GM18868 (cell line): ENCODE results near the gene SMARCA2.

Experiments
- ATAC-seq: cut with Tn5 transposase; IDR thresholded peaks from one replicate; pipeline ENCODE4 v1.9.1; 2021; ENCODE audit warnings: mild to moderate bottlenecking, moderate library complexity; ENCODE audit not compliant: unreplicated experiment

The SMARCA2 gene

GRCh38 chr9:2015581-2016407 is 647 bp downstream of the SMARCA2 start:
- no peak for ATAC-seq

GRCh38 chr9:2016408-2017330 is 1.5 kb downstream of the SMARCA2 start:
- ATAC-seq, result no peak

DNA sequence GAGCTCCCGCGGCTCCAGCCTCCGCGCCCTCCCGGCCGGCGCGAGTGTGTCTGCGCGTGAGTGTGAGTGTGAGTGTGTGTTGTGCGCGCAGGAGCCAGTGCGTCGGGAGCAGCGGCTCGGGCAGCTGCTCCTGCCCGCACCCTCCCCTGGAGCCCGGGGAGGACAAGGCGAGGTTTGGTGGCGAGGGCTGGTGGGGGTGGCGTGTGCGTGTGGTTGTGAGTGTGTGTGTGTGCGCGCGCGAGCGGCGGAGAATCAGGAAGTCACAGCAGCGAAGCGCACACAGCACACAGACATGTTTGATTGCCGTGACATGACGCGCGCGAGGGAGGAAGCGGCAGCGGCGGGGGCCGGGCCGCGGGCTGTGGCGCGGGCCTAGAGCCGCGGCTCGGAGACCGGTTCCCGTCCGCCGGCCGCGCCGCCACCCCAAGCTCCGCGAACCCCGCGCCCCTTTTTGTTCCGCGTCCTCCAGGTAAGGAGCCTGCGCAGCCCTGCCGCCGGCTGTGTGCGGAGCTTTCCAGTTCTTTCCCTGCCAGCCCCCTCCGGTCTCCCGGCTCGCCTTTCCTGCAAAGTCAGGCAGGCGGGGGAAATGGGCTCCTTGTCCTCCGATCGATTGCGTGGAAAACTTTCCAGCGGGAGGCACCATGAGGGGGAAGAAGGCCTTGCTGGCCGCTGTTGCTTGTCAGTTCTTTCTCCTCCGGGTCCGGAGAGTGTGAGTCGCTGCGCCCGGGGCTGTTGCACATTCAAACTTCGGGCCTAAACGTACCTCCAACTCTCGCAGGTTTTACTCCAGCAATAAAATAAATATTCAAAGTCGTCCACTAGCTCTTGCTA is 2.4 kb downstream of the SMARCA2 start:
- peak; percentile 29 for ATAC-seq

- no peak for ATAC-seq
Measured at GRCh38 chr9:2018162-2018643, 3.1 kb downstream of the SMARCA2 start.

DNA sequence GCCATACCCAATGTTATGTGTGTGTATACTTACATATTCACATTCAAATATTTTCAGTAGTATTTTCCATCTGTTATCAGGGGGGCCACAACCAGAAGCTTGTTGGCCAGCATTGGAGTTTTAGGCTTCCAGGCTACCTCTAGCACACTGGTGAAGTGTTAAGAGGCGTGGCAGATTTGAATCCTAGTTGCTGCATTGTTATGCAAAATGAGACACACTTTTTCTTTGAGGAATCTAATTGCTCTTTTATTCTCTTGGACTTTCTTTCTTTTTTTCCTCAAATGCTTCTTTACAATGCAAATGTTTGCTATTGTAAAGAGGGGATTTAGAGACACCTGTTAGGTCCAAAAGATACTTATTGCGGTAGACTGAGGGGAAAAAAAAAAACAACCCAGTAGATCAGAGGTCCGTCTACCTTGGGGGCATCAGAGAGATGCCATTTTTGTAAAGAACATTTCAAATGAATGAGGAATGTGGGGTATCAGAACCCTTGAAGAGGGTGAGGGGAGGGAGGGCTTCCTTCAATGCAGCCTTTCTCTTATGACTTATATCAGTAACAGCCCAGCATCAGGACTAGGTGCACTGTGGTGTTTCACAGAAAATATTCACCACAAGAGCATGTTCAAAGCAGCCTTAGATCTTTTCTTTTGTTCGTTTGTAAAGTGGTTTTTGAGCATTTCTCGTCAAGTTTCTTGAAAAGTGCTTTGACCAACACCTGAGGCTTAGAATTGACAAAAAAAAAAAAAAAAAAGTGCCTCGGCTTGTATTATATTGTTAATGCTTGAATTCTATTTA is 3.8 kb downstream of the SMARCA2 start:
- no peak for ATAC-seq

DNA sequence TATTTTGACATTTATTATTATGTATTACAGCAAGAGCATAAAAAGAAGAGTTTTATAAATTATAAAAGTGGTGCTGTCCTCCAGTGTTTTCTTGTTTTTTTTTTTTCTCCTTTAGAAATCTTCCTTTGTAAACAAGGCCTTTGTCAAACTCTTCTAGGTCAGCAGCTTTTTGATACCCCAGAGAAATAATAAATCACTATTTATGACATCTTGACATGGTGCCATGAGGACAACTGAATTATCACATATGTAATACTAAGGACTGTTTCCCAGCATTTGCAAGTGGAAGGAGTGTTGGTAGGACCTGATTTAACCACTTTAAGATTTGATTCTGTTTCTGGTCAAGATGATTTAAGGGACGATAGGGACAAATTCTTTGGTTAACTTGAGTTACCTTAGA is 4.6 kb downstream of the SMARCA2 start:
- no peak for ATAC-seq

GRCh38 chr9:2021731-2022130 is 6.6 kb downstream of the SMARCA2 start:
- ATAC-seq, result no peak

DNA sequence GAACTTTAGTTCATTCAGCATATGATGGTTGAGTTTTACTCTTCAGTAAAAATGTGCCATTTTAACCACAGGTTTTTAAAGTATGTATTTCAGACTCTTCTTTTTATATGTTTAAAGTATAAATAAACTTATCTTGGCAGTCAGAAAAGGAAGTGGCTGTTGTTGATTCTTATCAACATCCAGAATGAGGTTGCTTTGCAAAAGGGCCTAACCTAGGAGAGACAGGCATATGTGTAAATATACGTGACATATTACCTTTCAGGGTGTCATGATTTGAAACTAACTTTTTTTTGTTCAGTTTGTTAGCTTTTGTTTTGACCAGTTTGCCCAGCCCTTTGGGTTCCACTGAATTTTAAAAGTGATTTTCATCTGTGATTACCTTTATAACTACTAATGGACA is 7.4 kb downstream of the SMARCA2 start:
- ATAC-seq, result peak; percentile 30

GRCh38 chr9:2023042-2023441 is 7.9 kb downstream of the SMARCA2 start:
- no peak for ATAC-seq

- ATAC-seq, result no peak
Measured at GRCh38 chr9:2023532-2023931, 8.4 kb downstream of the SMARCA2 start.

- no peak for ATAC-seq
Measured at GRCh38 chr9:2024888-2025782, 10.0 kb downstream of the SMARCA2 start.

DNA sequence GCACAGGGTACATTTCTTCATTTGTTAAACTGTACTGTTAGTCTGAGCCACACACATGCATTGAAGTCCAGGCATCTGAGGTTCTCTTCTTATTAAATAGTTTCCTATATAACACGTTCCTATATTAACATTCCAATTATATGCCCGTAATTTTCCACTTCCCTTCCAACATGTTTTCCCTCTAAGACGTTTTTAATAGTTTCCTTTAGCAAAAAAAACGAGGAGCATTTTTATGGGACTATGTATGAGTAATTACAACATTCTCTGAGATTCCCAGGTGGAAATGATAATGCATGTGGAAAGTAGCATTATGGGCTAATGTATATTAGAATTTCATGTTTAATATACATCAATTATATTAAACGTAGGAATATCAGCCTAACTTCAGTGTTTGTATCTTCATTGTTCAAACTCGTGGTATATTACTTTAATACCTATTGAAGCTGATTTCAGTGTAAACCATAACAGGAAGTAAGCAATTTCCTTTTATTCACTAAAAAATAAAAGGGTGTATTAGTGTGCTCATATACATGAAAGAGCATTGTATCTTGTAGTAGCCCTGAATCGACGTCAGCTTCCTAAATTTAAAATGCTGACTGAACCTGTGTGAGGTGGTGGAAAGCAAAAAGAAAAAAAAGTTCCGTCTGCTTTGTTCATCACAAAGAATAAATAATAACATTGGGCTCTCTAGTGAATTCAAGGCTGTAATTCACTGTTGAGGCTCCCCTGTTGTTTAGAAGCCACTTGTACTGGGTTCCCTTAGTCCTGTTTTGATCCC is 11.3 kb downstream of the SMARCA2 start:
- ATAC-seq, result no peak

GRCh38 chr9:2027543-2028160 is 12.5 kb downstream of the SMARCA2 start:
- ATAC-seq, result no peak

- no peak for ATAC-seq
Measured at GRCh38 chr9:2028888-2029287, 13.7 kb downstream of the SMARCA2 start.

DNA sequence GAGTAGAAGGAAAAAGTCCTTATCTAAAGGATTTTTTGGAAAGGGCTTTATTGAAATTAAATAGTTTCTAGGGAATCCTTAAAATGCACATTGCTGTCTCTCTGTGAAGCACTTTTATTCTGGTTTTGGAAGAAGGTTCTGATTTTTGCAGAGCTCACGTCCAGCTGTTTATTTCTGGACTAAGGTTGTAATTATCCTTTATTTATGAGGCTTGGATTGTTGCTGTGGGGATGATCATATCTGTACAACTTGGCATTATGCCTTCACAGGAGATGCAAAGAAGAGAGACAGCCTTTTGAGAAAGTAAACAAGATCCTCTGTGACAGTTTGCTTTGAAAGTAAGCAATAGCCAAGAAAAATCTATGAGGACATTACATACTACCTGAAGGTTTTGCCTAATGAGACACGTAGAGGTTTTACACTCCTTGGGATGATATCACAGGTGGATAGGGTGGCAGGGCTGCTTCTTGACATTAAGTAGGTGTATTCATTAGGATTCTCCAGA is 14.6 kb downstream of the SMARCA2 start:
- no peak for ATAC-seq

GRCh38 chr9:2032234-2032633 is 17.1 kb downstream of the SMARCA2 start:
- no peak for ATAC-seq

- ATAC-seq, result no peak
Measured at GRCh38 chr9:2036844-2037243, 21.7 kb downstream of the SMARCA2 start.
